Measurements from ENCODE around the gene EDN3.

EDN3 gene, protein sequence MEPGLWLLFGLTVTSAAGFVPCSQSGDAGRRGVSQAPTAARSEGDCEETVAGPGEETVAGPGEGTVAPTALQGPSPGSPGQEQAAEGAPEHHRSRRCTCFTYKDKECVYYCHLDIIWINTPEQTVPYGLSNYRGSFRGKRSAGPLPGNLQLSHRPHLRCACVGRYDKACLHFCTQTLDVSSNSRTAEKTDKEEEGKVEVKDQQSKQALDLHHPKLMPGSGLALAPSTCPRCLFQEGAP

DNA sequence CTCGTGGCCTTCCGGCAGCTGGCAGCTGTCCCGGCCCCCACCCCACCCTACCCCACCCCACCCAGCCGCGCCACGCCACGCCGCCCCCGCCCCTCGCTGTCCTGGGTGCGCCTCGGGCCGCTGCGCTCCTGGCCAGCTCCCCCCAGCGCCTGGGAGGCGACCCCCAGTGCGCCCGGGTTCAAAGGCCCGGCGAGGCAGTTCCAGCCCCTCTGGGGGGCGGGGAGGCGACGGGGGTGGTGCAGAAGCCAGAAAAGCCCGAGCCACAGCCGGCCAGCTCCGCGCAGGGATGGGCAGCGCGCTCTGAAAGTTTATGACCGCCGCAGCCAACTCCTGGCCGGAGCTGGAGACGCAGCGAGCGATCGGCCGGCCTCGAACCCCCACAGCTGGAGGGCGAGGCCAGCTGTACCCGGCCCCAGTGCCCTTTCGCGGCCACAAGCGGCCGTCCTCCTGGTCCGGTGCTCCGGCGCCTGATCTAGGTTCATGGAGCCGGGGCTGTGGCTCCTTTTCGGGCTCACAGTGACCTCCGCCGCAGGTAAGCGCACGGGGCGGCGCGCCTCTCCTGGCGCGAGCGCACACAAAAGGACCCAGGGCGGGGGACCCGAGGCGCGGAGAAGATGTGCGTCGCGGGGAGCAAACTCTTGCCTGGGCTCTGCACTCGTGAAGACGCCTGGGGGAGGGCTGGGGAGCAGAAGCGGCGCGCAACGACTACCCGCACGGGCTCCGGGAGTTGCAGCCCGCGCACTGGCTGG lies at the start of gene EDN3:
TSS of gene EDN3 (plus strand) at position 279 of the 749 bp plus-strand sequence. CDS start at position 481, 202 bp downstream.
- no peak within 1 kb of the TSS for H3K4me3 ChIP-seq (ENCODE audit: low read depth, low read length)
- no peak for TF ChIP-seq CTCF (IDR thresholded peaks at IDR 0.05; ENCODE audit: low read depth, low read length)

DNA sequence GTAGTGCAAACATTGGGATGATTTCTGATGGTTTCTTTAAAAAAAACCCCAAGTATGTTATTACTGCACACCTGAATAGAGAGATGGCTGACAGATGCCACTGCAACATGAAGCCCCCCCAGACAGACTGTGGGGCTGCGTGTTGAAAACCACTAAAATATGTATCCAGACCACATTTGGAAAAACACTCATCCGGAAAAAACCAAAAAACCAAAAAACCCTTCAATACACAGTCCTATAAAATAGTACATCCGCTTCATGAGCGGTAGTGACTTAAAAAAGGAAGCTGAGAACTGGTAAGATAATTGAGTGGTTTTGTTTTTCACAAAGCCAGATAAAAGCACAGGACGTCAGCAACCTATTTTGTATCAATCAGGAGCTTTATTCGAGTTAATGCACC lies 47.1 kb upstream of the EDN3 start:
- H3K4me3 ChIP-seq (ENCODE audit: low read depth, low read length) = no peak overlapping the region

GRCh38 chr20:59253779-59254319 lies 46.6 kb upstream of the EDN3 start:
- TF ChIP-seq CTCF (IDR thresholded peaks at IDR 0.05; ENCODE audit: low read depth, low read length) = no peak
- no peak overlapping the region for H3K4me3 ChIP-seq (ENCODE audit: low read depth, low read length)

More for the DNA sequence above, 47.1 kb upstream of the EDN3 start:
- no peak for TF ChIP-seq CTCF (IDR thresholded peaks at IDR 0.05; ENCODE audit: low read depth, low read length)

GRCh38 chr20:59255256-59255655 lies 45.2 kb upstream of the EDN3 start:
- H3K4me3 ChIP-seq (ENCODE audit: low read depth, low read length) = no peak overlapping the region
- TF ChIP-seq CTCF (IDR thresholded peaks at IDR 0.05; ENCODE audit: low read depth, low read length) = no peak

- H3K4me3 ChIP-seq (ENCODE audit: low read depth, low read length) = no peak overlapping the region
- TF ChIP-seq CTCF (IDR thresholded peaks at IDR 0.05; ENCODE audit: low read depth, low read length) = no peak
These were observed 42.2 kb upstream of the EDN3 start for GRCh38 chr20:59258221-59258621.

GRCh38 chr20:59259946-59260345 lies 40.5 kb upstream of the EDN3 start:
- no peak for TF ChIP-seq CTCF (IDR thresholded peaks at IDR 0.05; ENCODE audit: low read depth, low read length)
- no peak overlapping the region for H3K4me3 ChIP-seq (ENCODE audit: low read depth, low read length)

DNA sequence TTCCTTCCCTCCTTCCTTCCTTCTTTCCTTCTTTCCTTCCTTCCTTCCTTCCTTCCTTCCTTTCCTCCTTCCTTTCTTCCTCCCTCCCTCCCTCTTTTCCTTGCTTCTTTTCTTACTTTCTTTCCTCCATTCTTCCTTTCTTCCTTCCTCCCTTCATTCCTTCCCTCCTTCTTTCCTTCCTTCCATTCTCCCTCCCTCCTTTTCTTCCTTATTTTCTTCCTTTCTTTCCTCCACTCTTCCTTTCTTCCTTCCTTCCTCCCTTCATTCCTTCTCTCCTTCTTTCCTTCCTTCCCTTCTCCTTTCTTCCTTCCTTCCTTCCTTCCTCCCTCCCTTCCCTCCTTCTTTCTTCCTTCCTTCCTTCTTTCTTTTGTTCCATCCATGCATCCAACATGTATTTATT lies 35.1 kb upstream of the EDN3 start:
- H3K4me3 ChIP-seq (ENCODE audit: low read depth, low read length) = no peak overlapping the region
- no peak for TF ChIP-seq CTCF (IDR thresholded peaks at IDR 0.05; ENCODE audit: low read depth, low read length)

All from WI38 (cell line).